Mononuclear cell (primary cell): Measurements from ENCODE around the gene ZNF827. TPM values are rescaled to one million over a fixed set of nuclear protein-coding genes. Genes with fewer than 3 reads are reported as not detected.

Experiments used
- H3K27me3 ChIP-seq: 2 replicates; pipeline ENCODE4 v1.6.0; 2011; ENCODE audit warnings: low read length, control low read depth; ENCODE audit not compliant: insufficient read depth
- H3K4me1 ChIP-seq: 2 replicates; pipeline ENCODE4 v1.5.1; 2011; ENCODE audit warnings: mild to moderate bottlenecking, low read length, control low read depth; ENCODE audit not compliant: insufficient read depth
- H3K4me3 ChIP-seq: 2 replicates; pipeline ENCODE4 v1.5.1; 2011; ENCODE audit warnings: mild to moderate bottlenecking, low read length, moderate library complexity
- H3K9me3 ChIP-seq: 2 replicates; pipeline ENCODE4 v1.5.1; 2011; ENCODE audit warnings: low read depth, mild to moderate bottlenecking, control low read depth, low read length
- total RNA-seq: library from RNA; depleted of rRNA; stranded (reverse); fragments of >200 nt; gene quantifications from one replicate; pipeline ENCODE4 v1.2.3, GENCODE V29; 2012

ZNF827 gene
- total RNA-seq, 1 donor = 14.0 TPM

GRCh38 chr4:145912376-145912775, 26.2 kb downstream of the ZNF827 start:
- Histone ChIP-seq H3K9me3 (no peaks in the 10 kb centered on the region), H3K4me1 (no peaks in the 10 kb centered on the region), H3K4me3 (no peak overlapping the region), H3K27me3 (no peaks in the 10 kb centered on the region)

GRCh38 chr4:145909773-145910172, 28.9 kb downstream of the ZNF827 start:
- Histone ChIP-seq H3K4me1 (no peaks in the 10 kb centered on the region), H3K9me3 (no peaks in the 10 kb centered on the region), H3K27me3 (no peaks in the 10 kb centered on the region), H3K4me3 (no peak overlapping the region)

GRCh38 chr4:145909281-145909715, 29.3 kb downstream of the ZNF827 start:
- H3K27me3 ChIP-seq = no peaks in the 10 kb centered on the region
- no peaks in the 10 kb centered on the region for H3K4me1 ChIP-seq
- H3K9me3 ChIP-seq = no peaks in the 10 kb centered on the region
- no peak overlapping the region for H3K4me3 ChIP-seq

- H3K27me3 ChIP-seq = no peaks in the 10 kb centered on the region
- H3K4me3 ChIP-seq = no peak overlapping the region
- H3K4me1 ChIP-seq = no peaks in the 10 kb centered on the region
- H3K9me3 ChIP-seq = no peaks in the 10 kb centered on the region
Measured at GRCh38 chr4:145907812-145908211, 30.8 kb downstream of the ZNF827 start.

GRCh38 chr4:145907390-145907789, 31.2 kb downstream of the ZNF827 start:
- H3K9me3 ChIP-seq = no peaks in the 10 kb centered on the region
- no peaks in the 10 kb centered on the region for H3K4me1 ChIP-seq
- no peaks in the 10 kb centered on the region for H3K27me3 ChIP-seq
- H3K4me3 ChIP-seq = no peak overlapping the region

- no peaks in the 10 kb centered on the region for H3K9me3 ChIP-seq
- H3K27me3 ChIP-seq = no peaks in the 10 kb centered on the region
- no peaks in the 10 kb centered on the region for H3K4me1 ChIP-seq
- no peak overlapping the region for H3K4me3 ChIP-seq
Measured at GRCh38 chr4:145904413-145905177, 34.0 kb downstream of the ZNF827 start.

GRCh38 chr4:145902522-145902921, 36.1 kb downstream of the ZNF827 start:
- Histone ChIP-seq H3K27me3 (no peaks in the 10 kb centered on the region), H3K4me3 (no peak overlapping the region), H3K9me3 (no peaks in the 10 kb centered on the region)

GRCh38 chr4:145899886-145900460, 38.6 kb downstream of the ZNF827 start:
- H3K4me3 ChIP-seq = no peak overlapping the region
- H3K9me3 ChIP-seq = no peaks in the 10 kb centered on the region
- no peaks in the 10 kb centered on the region for H3K27me3 ChIP-seq
- H3K4me1 ChIP-seq = no peaks in the 10 kb centered on the region

More at GRCh38 chr4:145902522-145902921, 36.1 kb downstream of the ZNF827 start:
- no peaks in the 10 kb centered on the region for H3K4me1 ChIP-seq

DNA sequence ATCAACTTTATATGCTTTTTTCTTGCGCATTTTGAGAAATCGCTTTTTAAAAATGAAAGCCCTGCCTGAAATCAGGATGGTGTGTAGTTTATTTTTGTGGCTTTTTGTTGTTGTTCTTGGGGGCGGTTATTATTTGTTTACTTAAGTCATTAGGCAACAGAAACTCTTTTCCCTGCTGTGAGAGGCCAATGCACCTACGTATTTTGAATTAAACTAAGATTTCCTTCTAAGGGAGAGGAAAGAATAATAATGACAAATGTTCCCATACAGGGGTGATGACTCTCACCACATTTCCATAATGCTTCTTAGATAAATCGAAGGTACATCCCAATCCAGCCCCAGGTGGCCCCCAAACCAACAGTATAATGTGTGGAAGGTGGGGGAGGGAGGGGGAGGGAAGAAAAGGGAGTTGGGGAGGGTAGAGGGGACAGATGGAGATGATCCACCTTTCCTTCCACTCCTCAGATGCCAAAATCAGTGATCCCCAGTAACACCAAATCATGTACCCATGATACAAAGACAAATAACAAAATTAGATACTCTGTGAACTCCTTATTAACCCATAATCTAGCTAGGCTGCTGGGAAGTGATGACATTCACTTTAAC, 39.6 kb downstream of the ZNF827 start:
- Histone ChIP-seq H3K4me3 (no peak overlapping the region), H3K4me1 (no peaks in the 10 kb centered on the region), H3K27me3 (no peaks in the 10 kb centered on the region), H3K9me3 (no peaks in the 10 kb centered on the region)

GRCh38 chr4:145898466-145898865, 40.2 kb downstream of the ZNF827 start:
- Histone ChIP-seq H3K4me1 (no peaks in the 10 kb centered on the region), H3K9me3 (no peaks in the 10 kb centered on the region), H3K4me3 (no peak overlapping the region), H3K27me3 (no peaks in the 10 kb centered on the region)

- Histone ChIP-seq H3K4me1 (no peaks in the 10 kb centered on the region), H3K9me3 (no peaks in the 10 kb centered on the region), H3K4me3 (no peak overlapping the region), H3K27me3 (no peaks in the 10 kb centered on the region)
Measured at GRCh38 chr4:145895056-145895455, 43.6 kb downstream of the ZNF827 start.

- Histone ChIP-seq H3K9me3 (no peaks in the 10 kb centered on the region), H3K4me1 (no peaks in the 10 kb centered on the region), H3K27me3 (no peaks in the 10 kb centered on the region), H3K4me3 (no peak overlapping the region)
Measured at GRCh38 chr4:145891958-145892357, 46.7 kb downstream of the ZNF827 start.

GRCh38 chr4:145890689-145891088, 47.9 kb downstream of the ZNF827 start:
- Histone ChIP-seq H3K4me1 (no peaks in the 10 kb centered on the region), H3K4me3 (no peak overlapping the region), H3K27me3 (no peaks in the 10 kb centered on the region), H3K9me3 (no peaks in the 10 kb centered on the region)

GRCh38 chr4:145888393-145888792, 50.2 kb downstream of the ZNF827 start:
- no peaks in the 10 kb centered on the region for H3K9me3 ChIP-seq
- H3K27me3 ChIP-seq = no peaks in the 10 kb centered on the region
- H3K4me3 ChIP-seq = no peak overlapping the region
- H3K4me1 ChIP-seq = no peaks in the 10 kb centered on the region

GRCh38 chr4:145887241-145887991, 51.2 kb downstream of the ZNF827 start:
- H3K4me3 ChIP-seq = no peak overlapping the region
- no peaks in the 10 kb centered on the region for H3K4me1 ChIP-seq
- no peaks in the 10 kb centered on the region for H3K27me3 ChIP-seq
- no peaks in the 10 kb centered on the region for H3K9me3 ChIP-seq
